ENCODE results near the gene BMP5.

BMP5 gene

GRCh38 chr6:55726144-55726543, 149.2 kb downstream of the BMP5 start:
- DNase-seq, result no peak

GRCh38 chr6:55714831-55715230, 160.6 kb downstream of the BMP5 start:
- DNase-seq, result no peak

- no peak for DNase-seq
These were observed 162.0 kb downstream of the BMP5 start for GRCh38 chr6:55713436-55713835.

GRCh38 chr6:55708711-55709110, 166.7 kb downstream of the BMP5 start:
- no peak for DNase-seq

- no peak for DNase-seq
These were observed 169.6 kb downstream of the BMP5 start for GRCh38 chr6:55705451-55706440.

- DNase-seq, result no peak
These were observed 171.0 kb downstream of the BMP5 start for GRCh38 chr6:55704421-55704820.
